PFSK-1 (cell line): ENCODE results near the gene DCUN1D1.

Experiments used
- FOXP2 ChIP-seq: optimal IDR thresholded peaks from 2 replicates; pipeline ENCODE3; 2011; ENCODE audit warnings: borderline replicate concordance, control low read depth, inconsistent platforms; ENCODE audit not compliant: insufficient read depth; ENCODE audit errors: extremely low read length, extremely low read depth
- POLR2AphosphoS5 ChIP-seq: IDR thresholded peaks from 2 replicates; pipeline ENCODE4 v1.6.1; 2012; ENCODE audit warnings: low read depth, mild to moderate bottlenecking, control low read depth, low read length, moderate library complexity
- REST ChIP-seq, 2 experiments: IDR thresholded peaks; 2 replicates each; pipeline versions ENCODE4 v1.6.1 to v1.8.0; 2011 to 2012; ENCODE audit warnings: low read depth in 2 of 2, low read length in 2 of 2, control low read depth in 1 of 2, inconsistent platforms in 1 of 2, mild to moderate bottlenecking in 1 of 2, moderate library complexity in 1 of 2; ENCODE audit not compliant: insufficient read depth in 1 of 2
- SIN3A ChIP-seq: IDR thresholded peaks from 2 replicates; pipeline ENCODE4 v1.6.1; 2012; ENCODE audit warnings: mild to moderate bottlenecking, low read length, moderate library complexity, borderline replicate concordance; ENCODE audit not compliant: insufficient read depth
- TAF1 ChIP-seq: IDR thresholded peaks from 2 replicates; pipeline ENCODE4 v1.6.1; 2012; ENCODE audit warnings: low read length, control low read depth, borderline replicate concordance; ENCODE audit not compliant: insufficient read depth

The DCUN1D1 gene

GRCh38 chr3:182913889-182914288 is 66.4 kb downstream of the DCUN1D1 start:
- TF ChIP-seq FOXP2 (no peak), SIN3A (no peak), REST (IDR thresholded peaks at IDR 0.05; ENCODE audit: insufficient read depth in 1 of 2, low read depth in 2 of 2, low read length in 2 of 2) (no peak), POLR2AphosphoS5 (no peak), TAF1 (no peak)

GRCh38 chr3:182912474-182912873 is 67.9 kb downstream of the DCUN1D1 start:
- no peak for TF ChIP-seq REST (IDR thresholded peaks at IDR 0.05; ENCODE audit: insufficient read depth in 1 of 2, low read depth in 2 of 2, low read length in 2 of 2)
- TF ChIP-seq POLR2AphosphoS5, result no peak

- TF ChIP-seq SIN3A, result no peak
- TF ChIP-seq POLR2AphosphoS5, result no peak
- no peak for TF ChIP-seq TAF1
- TF ChIP-seq FOXP2, result no peak
- no peak for TF ChIP-seq REST (IDR thresholded peaks at IDR 0.05; ENCODE audit: insufficient read depth in 1 of 2, low read depth in 2 of 2, low read length in 2 of 2)
These were observed 68.6 kb downstream of the DCUN1D1 start for GRCh38 chr3:182911782-182912111.

DNA sequence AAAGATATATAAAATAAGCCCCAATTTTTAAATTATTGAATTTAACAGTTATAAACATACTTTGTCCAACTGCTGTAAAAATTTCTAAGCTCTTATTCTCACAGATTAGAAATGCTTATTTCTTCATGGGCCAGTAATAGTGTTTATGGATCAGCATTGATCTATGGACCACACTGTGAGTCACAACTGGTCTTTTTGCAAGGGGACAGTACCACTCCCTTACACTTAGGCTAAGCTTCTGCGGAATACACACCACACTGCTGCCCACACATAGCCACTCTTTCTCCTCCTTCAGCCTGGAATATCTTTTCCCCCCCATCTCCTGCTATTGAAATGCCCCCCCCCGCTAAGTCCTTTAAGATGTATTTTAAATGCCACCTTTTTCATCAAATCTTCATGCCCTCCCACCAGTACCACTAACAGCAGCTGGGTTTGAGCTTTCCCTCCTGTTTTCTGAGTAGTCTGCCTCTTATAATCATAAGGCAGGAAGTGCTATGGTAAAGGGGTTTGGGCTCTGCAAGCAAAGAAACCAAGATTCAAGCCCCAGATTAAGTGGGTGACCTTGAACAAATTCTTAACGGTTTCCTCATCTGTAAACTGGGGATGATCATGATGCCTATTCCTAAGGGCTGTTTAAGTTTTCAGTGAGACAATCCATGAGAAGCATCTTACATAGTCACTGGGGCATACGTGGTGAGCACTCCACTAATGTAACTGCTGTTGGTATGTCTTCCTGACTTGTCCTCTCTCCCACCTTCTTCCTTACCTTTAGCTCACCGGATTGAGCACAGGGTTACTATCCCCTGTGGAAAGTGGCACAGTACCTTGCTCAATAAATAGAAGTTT is 69.2 kb downstream of the DCUN1D1 start:
- TF ChIP-seq TAF1, result no peak
- no peak for TF ChIP-seq POLR2AphosphoS5
- TF ChIP-seq SIN3A, result no peak
- TF ChIP-seq REST (IDR thresholded peaks at IDR 0.05; ENCODE audit: insufficient read depth in 1 of 2, low read depth in 2 of 2, low read length in 2 of 2), result no peak
- TF ChIP-seq FOXP2, result no peak
